NCI-H1436 treated with DMSO at 0.1 percent for 48 hours (cell line): ENCODE data around the gene COX4I2.

ENCODE experiments used
- DNase-seq: peaks from one replicate; lab custom pipeline; 2025; lab: John Stamatoyannopoulos, UW

Gene COX4I2

DNA sequence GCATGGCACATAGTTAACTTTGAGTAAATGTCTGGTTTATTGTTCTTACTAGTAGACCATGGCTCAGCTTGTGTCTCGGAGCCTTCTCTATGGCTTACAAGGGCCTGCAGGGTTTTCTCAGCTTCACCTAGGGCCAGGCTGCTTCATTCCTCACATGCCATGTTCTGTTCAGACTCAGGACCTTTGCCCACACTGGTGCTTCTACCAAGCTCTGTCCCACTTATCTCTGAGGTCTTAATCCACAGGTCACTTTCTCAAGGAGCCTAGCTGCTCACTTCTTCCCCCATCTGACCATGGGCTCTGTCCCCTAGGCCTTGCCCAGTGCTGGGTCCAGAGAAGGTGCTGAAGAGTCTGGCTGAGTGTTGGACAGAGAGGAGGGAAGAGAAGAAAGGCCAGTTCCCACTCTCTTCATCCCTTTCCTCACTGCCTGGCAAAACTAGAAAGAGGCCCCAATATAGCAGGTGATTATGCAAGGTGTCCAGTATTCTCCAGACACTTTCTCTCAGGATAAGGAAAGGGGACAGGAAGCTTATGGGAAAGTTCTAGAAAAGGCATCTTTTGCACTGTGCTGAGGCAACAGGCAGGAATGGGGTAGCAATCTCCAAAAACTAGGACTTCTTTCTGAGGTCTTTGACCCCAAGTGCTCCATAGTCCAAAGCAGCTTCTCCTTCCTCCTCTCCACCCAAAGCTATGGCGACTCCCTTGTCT is 40.0 kb downstream of the COX4I2 start:
- no peak for DNase-seq

DNA sequence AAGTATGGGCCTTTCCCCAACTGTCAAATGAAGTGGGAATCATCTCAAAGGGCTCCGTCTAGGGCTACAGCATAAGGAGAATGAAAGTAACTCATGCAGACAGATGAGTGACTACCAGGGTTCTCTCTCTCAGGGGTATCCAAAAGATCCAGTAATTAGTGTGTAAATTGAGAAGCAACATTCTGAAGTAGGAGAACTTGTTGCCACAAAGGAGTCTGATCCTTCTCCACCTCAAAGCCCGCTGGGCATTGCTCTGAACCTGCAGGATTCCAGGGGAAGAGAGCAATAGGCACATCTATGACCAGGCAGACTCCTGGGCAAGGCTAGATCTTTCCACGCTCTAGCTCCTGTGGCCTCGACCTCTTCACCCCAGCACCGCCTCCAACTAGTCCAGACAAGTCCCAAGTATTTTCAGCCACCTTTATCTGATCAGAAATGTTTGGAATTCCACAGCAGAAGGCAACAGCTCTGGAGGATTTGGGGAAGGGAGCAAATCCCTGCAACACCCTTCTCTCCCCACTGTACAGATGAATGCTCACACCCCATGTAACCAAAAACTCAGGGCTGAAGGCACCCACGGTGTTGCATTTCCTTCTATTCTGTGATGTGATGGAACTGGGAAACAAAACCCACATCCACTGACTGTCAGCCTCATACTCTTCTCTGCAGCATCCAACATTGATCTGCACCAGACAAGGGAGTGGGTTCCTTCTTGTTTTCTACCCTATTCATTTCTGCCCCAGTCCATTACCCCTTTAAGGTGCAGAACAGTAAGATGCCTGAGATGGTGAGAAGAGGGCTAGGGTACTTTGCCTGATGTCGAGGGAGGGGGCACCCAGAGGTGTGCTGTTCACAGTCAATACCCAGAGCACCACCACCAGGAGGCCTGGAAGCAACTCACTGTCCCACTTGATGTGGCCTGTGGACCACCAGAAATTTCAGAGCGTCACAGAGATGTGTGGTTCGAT is 41.0 kb downstream of the COX4I2 start:
- no peak for DNase-seq

DNA sequence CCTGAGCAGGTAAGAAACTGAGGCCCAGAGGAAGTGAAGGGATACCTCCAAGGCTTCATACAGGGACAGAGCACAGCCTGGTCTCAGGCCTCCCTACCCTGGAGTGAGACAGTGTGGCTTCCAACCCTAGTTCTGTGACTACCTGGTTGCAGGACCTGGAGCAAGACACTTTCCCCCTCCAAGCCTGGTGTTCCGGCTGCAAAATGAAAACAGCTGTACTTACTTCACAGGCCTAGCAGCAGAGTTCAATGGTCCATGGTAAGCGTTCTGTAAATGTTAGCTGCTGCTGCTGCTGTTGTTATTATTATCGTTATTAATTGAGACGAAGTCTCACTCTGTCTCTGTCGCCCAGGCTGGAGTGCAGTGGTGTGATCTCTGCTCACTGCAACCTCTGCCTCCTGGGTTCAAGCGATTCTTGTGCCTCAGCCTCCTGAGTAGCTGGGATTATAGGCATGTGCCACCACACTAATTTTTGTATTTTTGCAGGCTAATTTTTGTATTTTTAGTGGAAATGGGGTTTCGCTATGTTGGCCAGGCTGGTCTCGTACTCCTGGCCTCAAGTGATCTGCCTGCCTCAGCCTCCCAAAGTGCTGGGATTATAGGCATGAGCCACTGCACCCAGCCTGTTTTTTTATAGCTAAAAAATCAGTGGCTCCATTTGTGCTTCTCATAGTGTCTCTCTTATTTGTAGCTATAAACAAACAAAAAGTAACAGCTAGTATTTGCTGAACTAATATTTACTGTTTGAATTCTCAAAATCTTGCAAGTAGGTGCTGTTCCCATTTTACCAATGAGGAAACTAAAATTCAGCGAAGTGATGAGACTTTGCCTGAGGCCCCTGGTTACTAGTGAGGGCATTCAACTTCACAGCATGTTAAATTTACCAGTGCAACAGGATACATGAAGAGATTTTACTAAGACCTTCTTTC is 41.9 kb downstream of the COX4I2 start:
- no peak for DNase-seq

DNA sequence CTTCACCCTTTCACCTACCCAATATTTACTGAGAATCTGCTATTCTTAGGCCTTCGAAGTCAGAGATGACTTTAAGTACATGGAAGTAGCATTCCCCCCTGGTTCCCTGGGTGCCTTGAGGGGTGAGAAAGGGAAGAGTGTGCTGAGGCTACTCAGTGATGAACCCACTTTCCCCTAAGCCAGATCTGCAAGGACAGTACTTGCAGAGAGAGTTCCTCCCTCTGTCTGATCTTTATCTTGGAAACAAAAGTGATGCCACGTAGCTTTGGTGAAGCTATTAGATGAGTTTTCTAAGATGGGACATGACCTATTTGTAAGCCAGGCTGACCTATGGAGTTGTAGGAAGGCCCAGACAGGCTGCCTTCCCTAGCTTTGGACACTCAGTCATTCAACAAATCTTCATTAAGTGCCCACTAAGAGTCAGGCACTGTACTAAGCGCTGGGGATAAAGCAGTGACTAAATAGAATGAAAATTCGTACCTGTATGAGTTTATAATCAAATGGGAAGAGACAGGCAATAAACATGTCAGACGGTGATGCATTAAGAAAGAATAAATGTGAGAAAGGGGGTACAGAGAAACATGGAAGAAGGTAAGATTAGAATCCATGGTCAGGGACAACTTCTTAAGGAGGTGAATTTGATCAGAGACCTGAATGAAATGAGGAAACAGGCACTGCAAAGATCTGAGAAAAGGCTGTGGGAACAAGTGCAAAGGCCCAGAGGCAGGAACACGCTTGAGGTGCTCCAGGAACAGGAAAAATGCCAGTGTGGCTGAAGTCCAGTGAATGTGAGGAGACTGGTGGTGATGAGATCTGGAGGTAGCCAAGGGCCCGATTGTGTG is 42.8 kb downstream of the COX4I2 start:
- no peak for DNase-seq

DNA sequence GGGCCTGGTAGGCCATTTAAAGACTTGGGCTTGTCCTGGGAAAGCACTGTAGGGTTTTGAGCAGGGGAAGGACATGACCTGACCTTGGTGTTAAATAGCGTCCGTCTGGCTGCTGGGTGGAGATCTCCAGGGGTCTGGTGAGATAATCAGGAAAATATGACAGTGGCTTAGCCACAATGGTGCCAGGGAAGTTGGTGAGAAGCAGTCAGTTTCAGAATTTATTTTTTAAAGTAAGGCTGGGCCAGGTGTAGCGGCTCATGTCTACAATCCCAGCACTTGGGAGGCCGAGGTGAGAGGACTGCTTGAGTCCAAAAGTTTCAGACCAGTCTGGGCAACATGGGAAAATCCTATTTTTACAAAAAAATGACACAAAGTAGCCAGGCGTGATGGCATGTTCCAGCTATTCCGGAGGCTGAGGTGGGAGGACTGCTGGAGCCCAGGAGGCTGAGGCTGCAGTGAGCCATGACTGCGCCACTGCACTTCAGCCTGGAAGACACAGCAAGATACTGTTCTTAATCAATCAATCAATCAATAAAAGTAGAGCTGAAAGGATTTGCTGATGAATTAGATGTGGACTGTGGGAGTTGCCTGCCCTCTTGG is 43.5 kb downstream of the COX4I2 start:
- DNase-seq, result no peak

DNA sequence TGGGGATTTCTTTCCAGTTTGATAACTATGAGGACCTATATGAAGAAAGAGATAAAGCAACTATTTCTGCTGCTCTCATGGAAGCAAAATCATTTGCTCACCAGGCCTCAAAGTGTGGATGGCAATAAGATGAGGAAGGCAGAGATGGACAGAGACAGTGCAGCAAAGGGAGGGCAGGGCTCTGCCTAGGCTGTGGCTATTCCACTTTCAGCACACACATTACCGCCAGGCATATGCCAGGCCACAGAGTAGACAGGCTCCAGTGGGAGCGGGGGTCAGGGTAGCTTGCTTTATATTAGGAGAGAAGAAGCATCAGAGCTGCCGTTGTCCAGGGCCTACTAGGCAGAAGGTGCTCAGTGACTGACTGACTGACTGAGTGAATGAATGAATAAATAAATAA is 44.1 kb downstream of the COX4I2 start:
- DNase-seq, result no peak

DNA sequence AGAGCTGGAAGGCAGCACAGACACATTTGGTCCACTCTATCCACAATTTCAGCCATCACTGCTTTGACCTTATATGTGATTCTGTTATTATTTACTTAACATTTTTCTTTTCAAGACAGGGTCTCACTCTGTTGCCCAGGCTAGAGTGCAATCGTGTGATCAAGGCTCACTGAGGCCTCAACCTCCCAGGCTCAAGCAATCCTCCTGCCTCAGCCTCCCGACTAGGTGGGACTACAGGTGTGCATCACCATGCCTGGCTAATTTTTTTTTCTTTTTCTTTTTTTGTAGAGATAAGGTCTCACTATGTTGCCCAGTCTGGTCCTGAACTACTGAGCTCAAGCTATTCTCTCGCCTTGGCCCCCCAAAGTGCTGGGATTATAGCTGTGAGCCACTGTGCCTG is 44.6 kb downstream of the COX4I2 start:
- DNase-seq, result no peak

DNA sequence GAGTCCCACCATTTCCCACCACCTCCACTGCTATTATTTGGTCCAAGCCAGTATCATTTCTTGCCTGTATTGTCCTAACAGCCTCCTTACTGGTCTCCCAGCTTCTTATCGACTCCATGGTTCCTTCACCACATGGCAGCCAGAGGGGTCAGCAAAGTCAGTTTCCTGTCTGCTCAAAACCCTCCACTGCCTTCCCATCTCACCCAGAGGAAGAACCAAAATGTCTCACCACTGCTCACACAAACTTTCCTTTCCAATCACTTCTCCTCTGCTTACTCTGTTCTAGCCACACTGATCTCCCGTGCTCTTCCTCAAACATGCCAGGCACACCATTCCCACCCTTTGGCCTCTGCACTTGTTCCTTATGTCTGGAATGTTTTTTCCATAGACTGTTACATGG is 45.2 kb downstream of the COX4I2 start:
- DNase-seq, result no peak

DNA sequence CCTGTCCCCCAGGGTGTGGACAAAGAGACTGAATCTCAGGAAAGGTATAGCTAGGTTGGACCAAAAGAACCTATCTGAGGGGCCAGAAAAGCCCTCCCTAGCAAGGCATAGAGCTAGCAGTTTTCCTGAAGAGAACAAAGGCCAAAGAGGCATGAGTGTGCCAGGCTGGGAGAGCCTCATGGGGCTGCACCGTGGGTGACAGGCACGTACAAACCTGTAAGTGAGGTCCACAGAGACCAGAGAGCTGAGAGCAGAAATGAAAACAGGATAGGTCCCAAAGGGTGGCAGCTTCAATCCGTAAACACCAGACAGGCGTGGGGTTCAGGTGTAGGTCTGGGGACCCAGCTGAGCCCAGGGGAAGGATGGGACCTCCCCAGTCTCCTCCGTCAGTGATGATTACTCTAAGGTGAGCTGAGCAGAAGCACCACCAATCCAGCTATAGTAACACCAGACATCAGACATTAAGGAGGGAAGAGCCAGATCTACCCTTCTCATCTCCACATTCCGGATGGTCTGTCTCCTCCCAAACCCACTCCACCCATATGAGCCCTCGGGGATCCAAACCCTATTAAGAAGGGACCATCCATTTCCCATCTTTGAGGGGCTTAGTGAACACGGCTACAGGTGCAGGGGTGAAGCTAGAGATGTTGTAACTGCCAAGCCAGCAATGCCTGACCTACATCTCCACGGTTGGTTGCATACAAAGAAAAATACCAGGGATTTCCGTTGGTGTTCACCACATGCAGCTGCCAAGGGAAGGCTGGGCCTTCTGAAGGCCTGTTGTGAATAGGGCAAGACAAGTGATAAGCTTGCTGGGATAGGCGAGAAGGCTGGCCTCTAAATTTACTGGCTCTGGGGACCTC is 46.7 kb downstream of the COX4I2 start:
- no peak for DNase-seq

DNA sequence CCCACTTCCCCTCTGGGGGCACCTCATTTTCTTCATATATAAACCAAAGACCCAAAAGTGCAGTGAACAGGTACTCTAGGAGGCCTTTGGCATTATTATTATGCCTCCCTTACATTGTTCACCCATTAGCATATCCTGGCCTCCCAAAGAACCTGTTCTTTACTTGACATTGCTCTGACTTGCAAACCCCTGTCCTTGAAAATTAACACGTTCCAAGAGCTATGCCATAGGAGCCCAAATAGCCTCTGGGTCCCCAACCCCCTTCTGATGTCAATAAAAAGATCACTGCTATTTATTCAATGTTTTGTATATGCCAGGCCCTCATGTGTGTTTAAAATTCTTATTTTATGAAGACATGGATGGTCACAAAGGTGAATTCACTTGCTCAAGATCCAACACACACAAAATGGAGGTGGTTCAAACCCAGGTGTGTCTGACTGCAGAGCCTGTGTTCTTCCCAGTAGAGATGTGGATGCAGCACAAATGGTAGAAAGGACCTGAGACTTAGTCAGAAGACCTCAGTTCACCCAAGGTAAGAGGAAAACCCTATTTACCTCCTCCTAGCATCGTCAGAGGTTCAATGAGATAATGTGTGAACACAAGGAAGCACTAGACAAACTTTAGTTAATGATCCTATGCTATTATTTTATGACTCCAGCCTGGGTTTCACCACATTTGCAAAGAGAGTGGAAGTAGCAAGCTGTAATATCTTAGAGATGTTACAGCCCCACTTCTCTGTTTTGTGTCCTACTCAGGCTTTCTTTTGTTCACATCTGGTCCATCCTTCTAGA is 48.3 kb downstream of the COX4I2 start:
- no peak for DNase-seq

DNA sequence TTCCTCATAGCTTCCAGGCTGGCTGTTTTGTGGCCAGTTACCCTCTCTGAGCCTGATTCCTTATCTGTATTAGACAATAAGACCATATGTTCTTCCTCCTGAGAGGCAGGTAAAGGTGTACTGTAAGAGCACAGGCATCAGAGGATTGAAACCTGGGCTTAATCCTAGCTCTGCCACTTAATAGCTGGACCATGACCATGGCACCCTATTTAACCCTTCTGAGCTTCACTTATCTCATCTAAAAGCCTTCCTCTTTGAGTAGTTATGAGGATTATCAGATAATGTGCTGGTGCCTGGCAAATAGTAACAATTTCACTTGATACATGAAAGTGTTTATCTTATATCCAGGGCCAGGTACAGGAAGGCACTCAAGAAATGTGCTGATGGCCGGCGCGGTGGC is 50.1 kb downstream of the COX4I2 start:
- no peak for DNase-seq

DNA sequence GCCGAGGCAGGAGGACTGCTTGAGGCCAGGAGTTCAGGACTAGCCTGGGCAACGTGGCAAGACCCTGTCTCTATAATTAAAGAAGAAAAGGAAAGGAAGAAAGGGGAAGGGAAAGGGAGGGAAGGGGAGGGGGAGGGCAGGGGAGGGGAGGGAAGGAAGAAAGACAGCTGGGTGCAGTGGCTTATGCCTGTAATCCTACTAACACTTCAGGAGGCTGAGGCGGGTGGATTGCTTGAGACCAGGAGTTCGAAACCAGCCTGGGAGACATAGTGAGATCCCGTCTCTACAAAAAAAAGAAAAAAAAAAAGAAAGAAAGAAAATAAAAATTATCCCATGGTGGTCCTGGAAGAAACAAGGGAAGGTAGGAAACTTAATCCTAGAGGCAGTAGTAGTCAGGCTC is 51.4 kb downstream of the COX4I2 start:
- DNase-seq, result no peak

DNA sequence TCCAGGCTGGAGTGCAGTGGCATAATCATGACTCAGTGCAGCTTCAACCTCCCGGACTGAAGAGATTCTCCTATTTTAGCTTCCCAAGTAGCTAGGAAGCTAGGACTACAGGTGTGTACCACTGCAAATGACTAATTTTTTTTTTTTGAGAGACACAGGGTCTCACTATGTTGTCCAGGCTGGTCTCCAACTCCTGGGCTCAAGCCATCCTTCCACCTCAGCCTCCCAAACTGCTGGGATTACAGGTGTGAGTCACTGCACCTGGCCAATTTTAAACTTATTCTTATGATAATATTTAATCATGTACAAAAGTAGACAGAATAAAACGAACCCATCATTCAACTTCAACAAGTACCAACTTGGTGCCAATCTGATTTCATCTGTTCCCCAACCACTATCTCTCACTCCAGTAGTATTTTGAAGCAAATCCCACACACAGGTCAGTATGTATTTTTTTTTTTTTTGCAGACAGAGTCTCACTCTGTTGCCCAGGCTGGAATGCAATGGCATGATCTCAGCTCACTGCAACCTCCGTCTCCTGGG is 52.5 kb downstream of the COX4I2 start:
- DNase-seq, result no peak

DNA sequence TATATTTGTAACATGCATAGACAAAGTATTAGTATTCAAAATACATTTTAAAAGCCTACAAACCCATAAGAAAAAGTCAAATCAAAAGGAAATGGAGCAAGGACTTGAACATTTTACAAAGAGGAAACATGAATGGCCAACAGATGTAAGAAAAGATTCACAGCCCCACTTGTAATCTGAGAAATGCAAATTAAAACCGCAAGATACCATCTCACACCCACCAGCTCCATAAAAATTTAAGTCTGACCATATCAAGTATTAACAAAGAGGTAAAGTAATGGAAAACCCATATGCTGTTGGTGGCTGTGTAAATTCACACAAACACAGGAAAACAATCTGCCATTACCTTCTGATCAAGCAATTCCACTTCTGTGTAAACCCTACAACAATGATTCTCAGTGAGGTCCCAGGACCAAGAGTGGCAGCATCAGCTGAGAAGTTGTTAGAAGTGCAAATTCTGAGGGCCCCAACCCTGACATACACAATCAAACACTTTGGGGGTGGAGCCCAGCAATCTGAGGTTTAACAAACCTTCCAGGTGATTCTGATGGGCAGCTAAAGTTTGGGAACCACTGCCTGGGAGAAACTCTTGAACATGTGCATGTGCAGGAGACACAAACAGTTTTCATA is 54.0 kb downstream of the COX4I2 start:
- DNase-seq, result no peak

DNA sequence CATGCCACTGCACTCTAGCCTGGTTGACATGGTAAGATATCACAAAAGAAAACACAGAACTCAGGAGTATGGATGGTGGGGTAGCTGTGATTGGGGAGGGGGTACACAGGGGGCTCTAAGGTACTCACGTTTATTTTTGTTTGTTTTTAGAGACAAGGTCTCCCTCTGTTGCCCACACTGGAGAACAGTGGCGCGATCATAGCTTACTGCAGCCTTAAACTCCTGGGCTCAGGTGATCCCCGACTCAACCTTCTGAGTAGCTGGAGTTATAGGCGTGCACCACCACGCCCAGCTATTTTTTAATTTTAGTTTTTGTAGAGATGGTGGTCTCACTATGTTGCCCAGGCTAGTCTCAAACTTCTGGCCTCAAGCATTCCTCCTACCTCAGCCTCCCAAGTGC is 55.7 kb downstream of the COX4I2 start:
- DNase-seq, result no peak

DNA sequence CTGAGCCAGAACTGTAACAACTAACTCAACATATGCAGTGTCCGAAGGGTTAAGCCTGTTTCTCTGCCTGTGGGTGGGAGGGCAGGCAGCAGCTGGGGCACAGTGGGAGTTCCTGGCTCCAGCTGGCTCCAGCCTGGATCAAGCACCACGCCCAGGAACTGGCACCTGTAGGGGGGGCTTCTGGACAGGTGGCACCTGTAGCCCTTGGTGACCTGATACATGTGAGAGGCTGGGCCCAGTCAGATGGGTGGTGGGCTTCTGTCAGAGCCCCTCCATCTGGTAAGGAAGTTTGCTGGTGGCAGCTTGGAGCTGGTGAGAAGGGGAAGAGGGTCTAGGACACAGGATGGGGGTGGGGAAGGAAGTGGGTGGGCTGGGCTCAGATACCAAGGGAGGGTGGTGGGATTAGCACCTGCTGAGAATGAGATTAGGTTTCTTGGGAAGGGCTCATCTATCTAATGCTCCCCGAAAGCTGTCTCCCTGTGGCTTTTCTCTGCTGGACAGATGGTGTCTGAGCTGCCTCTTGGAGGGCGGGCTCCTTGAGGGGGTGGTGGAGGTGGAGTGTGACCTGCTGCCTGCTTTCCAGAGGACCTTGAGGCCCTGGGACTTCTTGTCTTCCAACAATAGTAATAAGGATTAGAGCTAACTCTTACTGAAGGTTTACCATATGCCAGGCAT is 56.4 kb downstream of the COX4I2 start:
- DNase-seq, result no peak
